Esophagus (tissue), 2 donors: ENCODE data around the gene CNOT3. TPM values are rescaled to one million over a fixed set of nuclear protein-coding genes. Genes with fewer than 3 reads are reported as not detected.

Experiments used
- H3K27ac ChIP-seq, 2 donors: one replicate each; pipeline ENCODE4 v1.5.1; 2013; ENCODE audit warnings: low read depth in 2 of 2, mild to moderate bottlenecking in 2 of 2, inconsistent platforms in 1 of 2, low read length in 1 of 2, moderate library complexity in 1 of 2
- H3K27me3 ChIP-seq, 2 donors: one replicate each; pipeline ENCODE4 v1.6.1; 2013; ENCODE audit warnings: low read length in 2 of 2, control low read depth in 1 of 2, mild to moderate bottlenecking in 1 of 2; ENCODE audit not compliant: insufficient read depth in 2 of 2, control insufficient read depth in 1 of 2
- H3K36me3 ChIP-seq, 2 donors: one replicate each; pipeline ENCODE4 v1.6.1; 2013; ENCODE audit warnings: low read length in 1 of 2; ENCODE audit not compliant: control insufficient read depth in 2 of 2, insufficient read depth in 2 of 2
- H3K4me1 ChIP-seq, 2 donors: one replicate each; pipeline ENCODE4 v1.6.1; 2013; ENCODE audit warnings: low read length in 1 of 2; ENCODE audit not compliant: control insufficient read depth in 2 of 2, insufficient read depth in 2 of 2
- H3K4me3 ChIP-seq, 2 donors: one replicate each; pipeline ENCODE4 v1.5.1; 2013; ENCODE audit warnings: low read length in 2 of 2, mild to moderate bottlenecking in 2 of 2, low read depth in 1 of 2, moderate library complexity in 1 of 2
- H3K9me3 ChIP-seq, 2 donors: one replicate each; pipeline ENCODE4 v1.6.1; 2013; ENCODE audit warnings: mild to moderate bottlenecking in 2 of 2, low read depth in 1 of 2, low read length in 1 of 2, moderate library complexity in 1 of 2; ENCODE audit not compliant: control insufficient read depth in 2 of 2, insufficient read depth in 1 of 2
- WGBS, 2 donors: extraction: QIAGEN DNeasy Blood & Tissue Kit; methylation state at CpG; one replicate each; pipeline ENCODE4 v1.1.7; 2013; 5-methylcytosine and 5-hydroxymethylcytosine counted together
- polyA plus RNA-seq, 2 donors: library from polyadenylated mRNA; stranded (reverse); fragments of 200-250 nt; gene quantifications; one replicate each; pipeline ENCODE4 v1.2.3, GENCODE V29; 2013
- donor health status: healthy with polysubstance abuse.
- donor health status: Bipolar disorder and iron deficiency.

The CNOT3 gene
- polyA plus RNA-seq, 2 donors: 21.3 to 23.0 TPM

DNA sequence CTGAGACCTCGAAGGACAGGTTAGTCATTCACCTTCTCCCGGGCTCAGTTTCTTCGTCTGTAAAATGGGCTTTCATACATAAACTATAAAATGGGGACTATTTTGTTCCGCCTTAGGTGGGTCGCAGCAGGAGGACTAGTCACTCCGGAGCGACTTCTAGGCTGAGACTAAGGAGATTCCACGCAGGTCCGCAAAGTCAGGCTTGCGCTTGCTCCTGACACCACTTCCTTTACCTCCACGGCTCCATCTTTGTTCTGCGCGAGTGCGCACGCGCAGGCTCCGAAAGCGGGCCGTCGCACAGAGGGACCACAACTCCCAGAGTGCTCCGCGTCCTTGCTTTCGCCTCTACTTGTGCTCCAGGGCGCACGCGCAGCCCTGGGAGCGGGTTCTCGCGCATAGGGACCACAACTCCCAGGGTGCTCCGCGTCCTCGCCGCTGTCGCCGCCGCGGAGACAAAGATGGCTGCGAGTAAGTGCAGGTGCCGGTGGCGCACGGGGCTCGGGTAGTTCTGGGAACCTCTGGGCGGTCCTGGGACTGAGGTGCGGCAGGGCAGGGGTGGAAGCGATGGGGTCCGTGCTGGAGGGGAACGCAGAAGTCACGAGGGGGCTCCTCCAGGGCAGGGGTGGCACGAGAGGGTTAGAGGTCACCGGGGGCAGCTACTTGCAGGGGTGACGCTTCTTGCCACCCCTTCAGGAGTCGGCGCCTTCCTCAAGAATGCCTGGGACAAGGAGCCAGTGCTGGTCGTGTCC is 35.0 kb upstream of the CNOT3 start, which contains the start of gene NDUFA3:
TSS of gene NDUFA3 (plus strand) at position 435 of the 749 bp plus-strand sequence. CDS start at position 459, 24 bp downstream.
- Histone ChIP-seq H3K36me3 (peaks cover 4 to 16% of the 10 kb centered on the region in 2 donors), H3K4me3 (peak within 1 kb of the TSS; percentile 91 to 94), H3K4me1 (no peaks in the 10 kb centered on the region), H3K27me3 (no peaks in the 10 kb centered on the region), H3K9me3 (no peaks in the 10 kb centered on the region), H3K27ac (peak within 1 kb of the TSS in 1 of 2 donors; percentile 87)
- 2 to 3% methylated on average over 53 to 54 of the region's 54 CpGs for WGBS, 2 donors

DNA sequence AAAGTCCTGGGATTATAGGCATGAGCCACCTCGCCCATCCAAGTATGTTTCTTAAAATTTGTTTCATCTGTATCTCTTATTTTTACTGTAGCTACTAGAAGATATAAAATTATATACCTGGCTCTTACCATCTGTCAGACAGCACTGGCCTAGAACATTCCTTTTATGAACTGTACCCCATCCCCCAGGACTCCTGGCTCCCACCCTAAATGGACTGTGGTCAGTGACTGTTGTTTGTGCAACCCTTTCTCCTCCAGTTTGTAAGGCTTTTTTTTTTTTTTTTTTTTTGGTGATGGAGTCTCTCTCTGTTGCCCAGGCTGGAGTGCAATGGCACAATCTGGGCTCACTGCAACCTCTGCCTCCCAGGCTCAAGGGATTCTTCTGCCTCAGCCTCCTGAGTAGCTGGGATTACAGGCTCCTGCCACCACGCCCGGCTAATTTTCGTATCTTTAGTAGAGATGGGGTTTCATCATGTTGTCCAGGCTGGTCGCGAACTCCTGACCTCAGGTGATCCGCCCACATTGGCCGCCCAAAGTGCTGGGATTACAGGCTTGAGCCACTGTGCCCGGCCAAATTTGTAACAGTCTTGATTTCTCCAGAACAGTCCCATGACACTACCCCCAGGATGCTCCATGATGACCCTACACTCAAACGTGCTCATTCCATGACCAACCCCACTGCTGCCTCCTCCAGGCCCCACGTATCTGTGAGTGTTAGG is 32.4 kb upstream of the CNOT3 start:
- Histone ChIP-seq H3K36me3 (peaks cover 4 to 39% of the 10 kb centered on the region in 2 donors), H3K27ac (no peak overlapping the region), H3K4me3 (no peak overlapping the region), H3K27me3 (no peaks in the 10 kb centered on the region), H3K9me3 (no peaks in the 10 kb centered on the region), H3K4me1 (no peaks in the 10 kb centered on the region)
- WGBS, 2 donors: 80 to 85% methylated on average over 11 of the region's 11 CpGs

DNA sequence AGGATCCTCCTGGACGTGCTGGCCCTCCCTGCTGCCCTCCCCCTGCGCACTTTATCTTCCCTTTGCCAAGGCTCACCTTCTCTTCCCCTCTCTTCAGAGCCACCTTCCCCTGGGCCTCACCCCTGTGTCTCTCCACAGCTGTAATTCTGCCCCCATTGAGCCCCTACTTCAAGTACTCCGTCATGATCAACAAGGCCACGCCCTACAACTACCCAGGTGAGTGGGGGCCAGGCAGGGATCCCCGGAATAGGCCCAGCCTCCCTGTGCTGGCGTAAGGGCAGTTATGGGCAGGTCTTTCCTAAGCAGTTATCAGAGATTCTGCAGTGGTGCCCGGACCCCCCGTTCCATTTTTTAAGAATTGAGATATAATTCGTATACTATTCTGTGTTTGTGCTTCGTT is 31.8 kb upstream of the CNOT3 start:
- Histone ChIP-seq H3K27ac (no peak overlapping the region), H3K36me3 (peaks cover 4 to 43% of the 10 kb centered on the region in 2 donors), H3K9me3 (no peaks in the 10 kb centered on the region), H3K4me1 (no peaks in the 10 kb centered on the region), H3K4me3 (no peak overlapping the region), H3K27me3 (no peaks in the 10 kb centered on the region)
- WGBS, 2 donors: 91 to 94% methylated on average over 10 of the region's 10 CpGs

DNA sequence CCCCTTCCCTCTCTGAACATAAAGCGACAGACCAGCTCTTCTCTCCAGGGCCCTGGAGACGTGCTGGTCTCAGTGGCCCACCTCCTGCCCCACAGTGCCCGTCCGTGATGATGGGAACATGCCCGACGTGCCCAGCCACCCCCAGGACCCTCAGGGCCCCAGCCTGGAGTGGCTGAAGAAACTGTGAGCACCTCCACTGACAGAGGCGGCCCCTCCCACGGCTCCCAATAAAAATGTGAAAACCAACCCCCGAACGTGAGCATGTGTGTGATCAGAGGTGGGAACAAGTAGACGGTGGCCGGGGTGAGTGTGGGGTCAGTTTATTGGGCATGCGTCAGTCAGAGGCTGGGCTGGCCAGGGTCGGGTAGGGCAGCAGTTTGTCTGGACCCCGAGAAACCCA is 30.8 kb upstream of the CNOT3 start:
- H3K27ac ChIP-seq: no peak overlapping the region
- no peaks in the 10 kb centered on the region for H3K9me3 ChIP-seq
- 84% methylated on average over 15 of the region's 15 CpGs for WGBS, 2 donors
- H3K4me3 ChIP-seq: no peak overlapping the region
- H3K4me1 ChIP-seq: no peaks in the 10 kb centered on the region
- peaks cover 4 to 45% of the 10 kb centered on the region in 2 donors for H3K36me3 ChIP-seq
- no peaks in the 10 kb centered on the region for H3K27me3 ChIP-seq

DNA sequence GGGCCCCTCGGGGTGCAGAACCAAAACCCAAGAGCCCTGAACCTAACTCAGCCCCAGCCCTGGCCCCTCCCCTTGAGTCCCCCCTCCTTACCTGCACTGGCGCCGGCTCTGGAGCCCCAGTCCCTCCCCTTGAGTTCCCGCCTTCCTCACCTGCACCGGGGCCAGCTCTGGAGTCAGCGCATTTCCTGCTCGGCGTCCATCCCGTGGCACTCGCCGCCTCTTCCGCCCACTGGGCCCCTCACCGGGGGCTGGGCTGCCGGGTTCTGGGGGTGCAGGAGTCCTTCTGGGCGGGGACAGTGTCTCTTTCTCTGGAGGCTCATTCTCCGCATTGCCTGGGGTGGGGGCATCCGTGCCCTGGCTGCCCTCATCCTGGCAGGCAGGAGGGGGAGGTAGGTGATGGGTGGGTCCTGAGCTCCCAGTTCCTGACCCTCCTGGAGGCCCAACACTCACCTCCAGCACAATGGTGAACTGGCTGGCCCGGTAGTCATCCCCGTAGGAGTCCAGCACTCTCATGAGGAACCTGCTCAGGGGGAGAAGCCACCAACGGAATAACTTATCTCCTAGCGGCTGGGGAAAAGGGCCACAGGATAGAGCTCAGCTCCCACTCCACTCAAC is 29.6 kb upstream of the CNOT3 start:
- H3K36me3 ChIP-seq: peaks cover 4 to 45% of the 10 kb centered on the region in 2 donors
- no peaks in the 10 kb centered on the region for H3K9me3 ChIP-seq
- H3K27me3 ChIP-seq: no peaks in the 10 kb centered on the region
- H3K4me1 ChIP-seq: no peaks in the 10 kb centered on the region
- 79 to 82% methylated on average over 19 to 21 of the region's 21 CpGs for WGBS, 2 donors
- no peak overlapping the region for H3K27ac ChIP-seq
- no peak overlapping the region for H3K4me3 ChIP-seq

DNA sequence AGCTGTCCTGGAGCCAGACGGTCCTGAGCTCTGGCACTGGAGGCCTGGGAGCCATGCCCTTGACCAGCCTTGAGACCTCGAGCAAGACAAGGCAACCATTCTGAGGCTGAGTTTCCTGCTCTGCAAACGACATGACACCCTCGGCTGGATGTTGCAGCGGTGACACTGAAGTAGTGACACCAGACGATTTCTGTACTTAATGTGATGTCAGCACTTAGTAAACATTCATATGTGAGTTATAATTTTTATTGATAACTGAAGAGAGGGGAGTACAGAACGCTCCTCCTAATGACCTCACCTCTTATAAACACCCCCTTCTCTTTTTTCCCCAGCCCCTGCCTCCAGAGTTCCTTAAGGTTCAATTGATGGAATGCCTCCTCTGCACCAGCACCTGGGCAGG is 29.1 kb upstream of the CNOT3 start:
- Histone ChIP-seq H3K27ac (no peak overlapping the region), H3K4me3 (no peak overlapping the region), H3K36me3 (peaks cover 4 to 45% of the 10 kb centered on the region in 2 donors), H3K4me1 (no peaks in the 10 kb centered on the region), H3K9me3 (no peaks in the 10 kb centered on the region), H3K27me3 (no peaks in the 10 kb centered on the region)
- 75 to 81% methylated on average over 7 of the region's 7 CpGs for WGBS, 2 donors

DNA sequence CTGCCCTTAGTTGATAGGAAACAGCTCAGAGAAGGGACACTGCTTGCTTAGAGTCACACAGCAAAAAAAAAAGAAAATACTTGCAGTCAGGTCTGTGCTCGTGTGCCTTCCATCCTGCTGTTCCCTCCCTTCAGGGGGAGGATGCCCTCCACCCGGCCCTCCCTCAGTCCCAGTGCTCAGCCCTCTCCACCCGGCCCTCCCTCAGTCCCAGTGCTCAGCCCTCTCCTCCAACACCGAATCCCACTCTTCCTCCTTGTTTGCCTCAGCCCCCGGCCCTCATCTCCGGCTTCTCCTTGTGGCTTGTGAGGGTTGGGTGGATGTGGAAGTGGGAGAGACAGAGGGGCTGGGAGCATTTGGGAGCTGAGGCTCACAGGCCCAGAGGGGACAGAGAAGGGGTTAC is 27.9 kb upstream of the CNOT3 start:
- peaks cover 3 to 8% of the 10 kb centered on the region in 2 donors for H3K4me1 ChIP-seq
- no peak overlapping the region for H3K4me3 ChIP-seq
- H3K9me3 ChIP-seq: no peaks in the 10 kb centered on the region
- H3K36me3 ChIP-seq: peaks cover 4 to 48% of the 10 kb centered on the region in 2 donors
- H3K27me3 ChIP-seq: no peaks in the 10 kb centered on the region
- no peak overlapping the region for H3K27ac ChIP-seq
- WGBS, 2 donors: 74 to 78% methylated on average over 6 of the region's 6 CpGs

DNA sequence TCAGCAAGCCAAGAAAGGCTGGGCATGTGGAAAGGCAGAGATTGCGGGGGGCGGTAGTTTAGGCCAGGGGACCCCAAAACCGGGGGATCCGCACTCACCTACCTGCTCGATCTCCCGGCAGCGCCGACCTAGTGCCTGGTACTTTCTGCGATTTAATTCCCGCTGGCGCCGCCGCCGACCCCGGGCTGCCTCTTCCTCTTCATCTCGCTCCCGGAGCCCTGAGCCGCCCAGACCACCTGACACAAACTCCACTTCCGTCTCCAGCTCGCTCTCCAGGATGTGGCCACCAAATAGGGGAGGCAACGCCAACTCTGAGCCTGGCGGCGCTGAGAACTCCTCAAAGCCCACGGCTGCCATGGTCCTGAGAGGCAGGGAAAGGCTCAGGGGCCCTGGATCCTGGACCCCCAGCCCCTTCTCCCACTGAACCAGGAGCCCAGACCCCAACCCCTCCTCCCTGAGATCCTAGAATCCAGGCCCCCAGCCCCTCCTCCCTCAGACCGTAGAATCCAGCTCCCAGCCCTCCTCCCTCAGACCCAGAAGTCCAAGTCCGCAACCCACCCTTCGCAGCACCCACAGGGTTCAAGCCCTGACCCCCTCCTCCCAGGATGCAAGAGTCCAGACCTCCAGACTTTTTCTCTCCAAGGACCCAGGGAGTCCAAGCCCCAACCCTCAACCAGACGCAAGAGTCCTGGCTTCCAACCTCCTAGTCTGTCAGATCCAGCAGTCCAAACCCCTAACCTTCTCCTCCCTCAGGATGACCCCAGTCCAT is 23.0 kb upstream of the CNOT3 start:
- WGBS, 2 donors: 21 to 22% methylated on average over 28 of the region's 28 CpGs
- H3K27ac ChIP-seq: peak overlapping the region; percentile 92 to 98
- no peaks in the 10 kb centered on the region for H3K9me3 ChIP-seq
- H3K4me1 ChIP-seq: peaks cover 7 to 14% of the 10 kb centered on the region in 2 donors
- no peaks in the 10 kb centered on the region for H3K27me3 ChIP-seq
- peaks cover 0 to 23% of the 10 kb centered on the region in 2 donors for H3K36me3 ChIP-seq
- peak overlapping the region; percentile 73 to 90 for H3K4me3 ChIP-seq
